HepG2 (cell line): ENCODE results near the gene DNAJB2. TPM values are rescaled to one million over a fixed set of nuclear protein-coding genes. Genes with fewer than 3 reads are reported as not detected.

Source experiments
- BRD4 ChIP-seq: sonication (generic); formaldehyde crosslinking; IDR thresholded peaks from 2 replicates; pipeline ENCODE4 v1.4.0; 2020; ENCODE audit warnings: missing genetic modification reagents
- HMGA1 ChIP-seq: sonication (generic); formaldehyde crosslinking; conservative IDR thresholded peaks from 2 replicates; pipeline ENCODE4 v1.4.0; 2020; ENCODE audit warnings: missing genetic modification reagents
- KLF12 ChIP-seq: sonication (generic); formaldehyde crosslinking; IDR thresholded peaks from 2 replicates; pipeline ENCODE4 v1.4.0; 2020; ENCODE audit warnings: missing genetic modification reagents, borderline replicate concordance
- SMC3 ChIP-seq: IDR thresholded peaks from 2 replicates; pipeline ENCODE4 v1.6.1; 2011; ENCODE audit warnings: low read length, improper control_type of control experiment
- ZBTB21 ChIP-seq: sonication (generic); formaldehyde crosslinking; IDR thresholded peaks from 2 replicates; pipeline ENCODE4 v1.4.0; 2020; ENCODE audit warnings: missing genetic modification reagents
- ZFY ChIP-seq: sonication (generic); formaldehyde crosslinking; IDR thresholded peaks from 2 replicates; pipeline ENCODE4 v1.4.0; 2020; ENCODE audit warnings: missing genetic modification reagents
- ZNF317 ChIP-seq: sonication (generic); formaldehyde crosslinking; IDR thresholded peaks from 2 replicates; pipeline ENCODE4 v1.5.0; 2020; ENCODE audit warnings: mild to moderate bottlenecking, missing genetic modification reagents
- ZNF572 ChIP-seq: sonication (generic); formaldehyde crosslinking; IDR thresholded peaks from 2 replicates; pipeline ENCODE4 v1.5.1; 2020; ENCODE audit warnings: mild to moderate bottlenecking, missing genetic modification reagents
- ZNF724P ChIP-seq: sonication (generic); formaldehyde crosslinking; IDR thresholded peaks from 2 replicates; pipeline ENCODE4 v1.8.0; 2022; ENCODE audit warnings: missing genetic modification reagents, borderline replicate concordance
- ZNF766 ChIP-seq: sonication (generic); formaldehyde crosslinking; IDR thresholded peaks from 2 replicates; pipeline ENCODE4 v1.5.0; 2020; ENCODE audit warnings: missing genetic modification reagents, borderline replicate concordance
- polyA plus RNA-seq, 8 experiments: library from polyadenylated mRNA; depleted of rRNA in 3 of 8; stranded (reverse) in 7 of 8; unstranded in 1 of 8; fragments of >200 nt; fragmentation: Illumina TruSeq in 4 of 8; extraction: Trizol in 4 of 8; gene quantifications; 2 replicates each; pipeline versions ENCODE4 v1.2.1 to v1.2.3, GENCODE V29; 2011 to 2016; ENCODE audit warnings: low read depth in 4 of 8, missing spikeins in 1 of 8, mixed read lengths in 1 of 8; ENCODE audit not compliant: insufficient read depth in 1 of 8
- total RNA-seq, 5 experiments: library from RNA; depleted of rRNA; stranded (reverse); fragments of >200 nt; fragmentation: Illumina TruSeq; extraction: Trizol; gene quantifications; 2 replicates each; pipeline ENCODE4 v1.2.3, GENCODE V29; 2016; ENCODE audit warnings: low read depth in 1 of 5
- TF ChIP-seq, protein P1 (sequence below): sonication (generic); formaldehyde crosslinking; IDR thresholded peaks from one replicate; pipeline ENCODE4 v1.5.1; 2020; ENCODE audit warnings: mild to moderate bottlenecking, missing genetic modification reagents; ENCODE audit errors: not compliant biosample characterization
- TF ChIP-seq, protein P2 (sequence below): sonication (generic); formaldehyde crosslinking; IDR thresholded peaks from 2 replicates; pipeline ENCODE4 v1.5.0; 2020; ENCODE audit warnings: mild to moderate bottlenecking, missing genetic modification reagents, borderline replicate concordance

DNAJB2 gene
- total and polyA plus RNA-seq, 2 of the 13 experiments (the other 11 are each of a cell fraction or from before 2014, with no cell fraction given): 21.3 to 31.1 TPM

DNA sequence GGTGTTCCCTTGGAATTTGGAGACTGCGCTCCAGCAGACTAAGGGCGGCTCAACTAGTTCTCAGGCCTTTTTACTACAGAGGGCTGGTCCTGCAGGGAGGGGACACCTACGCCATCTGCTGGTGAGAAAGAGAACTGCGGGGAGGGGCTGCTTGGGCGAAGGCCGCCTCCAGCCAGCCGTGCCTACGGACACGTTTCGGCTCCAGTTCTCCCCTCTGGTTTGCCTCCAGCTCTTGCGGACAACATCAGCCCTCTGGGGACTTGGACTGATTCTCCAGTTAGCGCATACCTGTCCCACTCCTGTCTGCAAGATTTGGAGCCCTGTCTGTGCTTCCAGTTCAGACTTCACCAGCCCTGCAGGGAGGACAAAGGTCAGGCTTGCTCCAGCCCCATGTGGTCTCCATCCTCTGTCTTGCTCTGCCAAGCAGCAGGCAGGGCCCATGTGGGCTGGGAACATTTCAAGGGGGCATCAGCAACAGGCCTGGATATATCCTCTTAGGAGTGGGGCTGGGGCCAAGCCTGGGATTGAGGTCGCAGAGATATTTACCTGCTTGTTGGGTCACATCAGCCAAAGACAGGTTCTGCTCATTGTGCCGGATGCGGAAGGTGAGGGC is 19.7 kb downstream of the DNAJB2 start (continued):
- TF ChIP-seq, protein P1, sequence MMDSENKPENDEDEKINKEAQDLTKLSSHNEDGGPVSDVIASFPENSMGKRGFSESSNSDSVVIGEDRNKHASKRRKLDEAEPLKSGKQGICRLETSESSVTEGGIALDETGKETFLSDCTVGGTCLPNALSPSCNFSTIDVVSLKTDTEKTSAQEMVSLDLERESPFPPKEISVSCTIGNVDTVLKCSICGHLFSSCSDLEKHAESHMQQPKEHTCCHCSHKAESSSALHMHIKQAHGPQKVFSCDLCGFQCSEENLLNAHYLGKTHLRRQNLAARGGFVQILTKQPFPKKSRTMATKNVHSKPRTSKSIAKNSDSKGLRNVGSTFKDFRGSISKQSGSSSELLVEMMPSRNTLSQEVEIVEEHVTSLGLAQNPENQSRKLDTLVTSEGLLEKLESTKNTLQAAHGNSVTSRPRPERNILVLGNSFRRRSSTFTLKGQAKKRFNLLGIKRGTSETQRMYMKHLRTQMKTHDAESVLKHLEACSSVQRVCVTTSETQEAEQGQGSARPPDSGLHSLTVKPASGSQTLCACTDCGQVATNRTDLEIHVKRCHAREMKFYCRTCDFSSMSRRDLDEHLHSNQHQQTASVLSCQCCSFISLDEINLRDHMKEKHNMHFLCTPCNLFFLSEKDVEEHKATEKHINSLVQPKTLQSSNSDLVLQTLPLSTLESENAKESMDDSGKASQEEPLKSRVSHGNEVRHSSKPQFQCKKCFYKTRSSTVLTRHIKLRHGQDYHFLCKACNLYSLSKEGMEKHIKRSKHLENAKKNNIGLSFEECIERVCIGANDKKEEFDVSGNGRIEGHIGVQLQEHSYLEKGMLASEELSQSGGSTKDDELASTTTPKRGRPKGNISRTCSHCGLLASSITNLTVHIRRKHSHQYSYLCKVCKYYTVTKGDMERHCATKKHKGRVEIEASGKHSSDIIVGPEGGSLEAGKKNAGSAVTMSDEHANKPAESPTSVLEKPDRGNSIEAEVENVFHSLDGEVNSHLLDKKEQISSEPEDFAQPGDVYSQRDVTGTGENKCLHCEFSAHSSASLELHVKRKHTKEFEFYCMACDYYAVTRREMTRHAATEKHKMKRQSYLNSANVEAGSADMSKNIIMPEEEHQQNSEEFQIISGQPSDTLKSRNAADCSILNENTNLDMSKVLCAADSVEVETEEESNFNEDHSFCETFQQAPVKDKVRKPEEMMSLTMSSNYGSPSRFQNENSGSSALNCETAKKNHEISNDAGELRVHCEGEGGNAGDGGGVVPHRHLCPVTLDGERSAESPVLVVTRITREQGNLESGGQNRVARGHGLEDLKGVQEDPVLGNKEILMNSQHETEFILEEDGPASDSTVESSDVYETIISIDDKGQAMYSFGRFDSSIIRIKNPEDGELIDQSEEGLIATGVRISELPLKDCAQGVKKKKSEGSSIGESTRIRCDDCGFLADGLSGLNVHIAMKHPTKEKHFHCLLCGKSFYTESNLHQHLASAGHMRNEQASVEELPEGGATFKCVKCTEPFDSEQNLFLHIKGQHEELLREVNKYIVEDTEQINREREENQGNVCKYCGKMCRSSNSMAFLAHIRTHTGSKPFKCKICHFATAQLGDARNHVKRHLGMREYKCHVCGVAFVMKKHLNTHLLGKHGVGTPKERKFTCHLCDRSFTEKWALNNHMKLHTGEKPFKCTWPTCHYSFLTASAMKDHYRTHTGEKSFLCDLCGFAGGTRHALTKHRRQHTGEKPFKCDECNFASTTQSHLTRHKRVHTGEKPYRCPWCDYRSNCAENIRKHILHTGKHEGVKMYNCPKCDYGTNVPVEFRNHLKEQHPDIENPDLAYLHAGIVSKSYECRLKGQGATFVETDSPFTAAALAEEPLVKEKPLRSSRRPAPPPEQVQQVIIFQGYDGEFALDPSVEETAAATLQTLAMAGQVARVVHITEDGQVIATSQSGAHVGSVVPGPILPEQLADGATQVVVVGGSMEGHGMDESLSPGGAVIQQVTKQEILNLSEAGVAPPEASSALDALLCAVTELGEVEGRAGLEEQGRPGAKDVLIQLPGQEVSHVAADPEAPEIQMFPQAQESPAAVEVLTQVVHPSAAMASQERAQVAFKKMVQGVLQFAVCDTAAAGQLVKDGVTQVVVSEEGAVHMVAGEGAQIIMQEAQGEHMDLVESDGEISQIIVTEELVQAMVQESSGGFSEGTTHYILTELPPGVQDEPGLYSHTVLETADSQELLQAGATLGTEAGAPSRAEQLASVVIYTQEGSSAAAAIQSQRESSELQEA (CRISPR knock-in tag): peak; percentile 31
- TF ChIP-seq, protein P2, sequence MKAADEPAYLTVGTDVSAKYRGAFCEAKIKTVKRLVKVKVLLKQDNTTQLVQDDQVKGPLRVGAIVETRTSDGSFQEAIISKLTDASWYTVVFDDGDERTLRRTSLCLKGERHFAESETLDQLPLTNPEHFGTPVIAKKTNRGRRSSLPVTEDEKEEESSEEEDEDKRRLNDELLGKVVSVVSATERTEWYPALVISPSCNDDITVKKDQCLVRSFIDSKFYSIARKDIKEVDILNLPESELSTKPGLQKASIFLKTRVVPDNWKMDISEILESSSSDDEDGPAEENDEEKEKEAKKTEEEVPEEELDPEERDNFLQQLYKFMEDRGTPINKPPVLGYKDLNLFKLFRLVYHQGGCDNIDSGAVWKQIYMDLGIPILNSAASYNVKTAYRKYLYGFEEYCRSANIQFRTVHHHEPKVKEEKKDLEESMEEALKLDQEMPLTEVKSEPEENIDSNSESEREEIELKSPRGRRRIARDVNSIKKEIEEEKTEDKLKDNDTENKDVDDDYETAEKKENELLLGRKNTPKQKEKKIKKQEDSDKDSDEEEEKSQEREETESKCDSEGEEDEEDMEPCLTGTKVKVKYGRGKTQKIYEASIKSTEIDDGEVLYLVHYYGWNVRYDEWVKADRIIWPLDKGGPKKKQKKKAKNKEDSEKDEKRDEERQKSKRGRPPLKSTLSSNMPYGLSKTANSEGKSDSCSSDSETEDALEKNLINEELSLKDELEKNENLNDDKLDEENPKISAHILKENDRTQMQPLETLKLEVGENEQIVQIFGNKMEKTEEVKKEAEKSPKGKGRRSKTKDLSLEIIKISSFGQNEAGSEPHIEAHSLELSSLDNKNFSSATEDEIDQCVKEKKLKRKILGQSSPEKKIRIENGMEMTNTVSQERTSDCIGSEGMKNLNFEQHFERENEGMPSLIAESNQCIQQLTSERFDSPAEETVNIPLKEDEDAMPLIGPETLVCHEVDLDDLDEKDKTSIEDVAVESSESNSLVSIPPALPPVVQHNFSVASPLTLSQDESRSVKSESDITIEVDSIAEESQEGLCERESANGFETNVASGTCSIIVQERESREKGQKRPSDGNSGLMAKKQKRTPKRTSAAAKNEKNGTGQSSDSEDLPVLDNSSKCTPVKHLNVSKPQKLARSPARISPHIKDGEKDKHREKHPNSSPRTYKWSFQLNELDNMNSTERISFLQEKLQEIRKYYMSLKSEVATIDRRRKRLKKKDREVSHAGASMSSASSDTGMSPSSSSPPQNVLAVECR: peak; percentile 44; the same call in 1 of the 2 replicates
- TF ChIP-seq SMC3 (peak; percentile 87), ZFY (peak; percentile 50), ZNF766 (CRISPR knock-in tag) (no peak), KLF12 (CRISPR knock-in tag) (no peak), ZBTB21 (no peak), ZNF724P (CRISPR knock-in tag) (0 out of 2 replicates have a peak, but pooled peaks have one; percentile 52), HMGA1 (CRISPR knock-in tag) (no peak), ZNF317 (CRISPR knock-in tag) (no peak), ZNF572 (peak; percentile 81; the same call in 1 of the 2 replicates), BRD4 (CRISPR knock-in tag) (no peak)
